Measurements from ENCODE around the gene MRPL42.

- TF ChIP-seq POLR2A (IDR thresholded peaks at IDR 0.05) (no peak), CTCF (IDR thresholded peaks at IDR 0.05) (no peak)
Measured at GRCh38 chr12:93422050-93422449, 45.3 kb upstream of the MRPL42 start.

Measured in heart left ventricle (tissue), 13 donors.